ENCODE data around the gene NAA38.

GRCh38 chr17:7843536-7844291, 13.6 kb downstream of the NAA38 start:
- TF ChIP-seq ZNF138 (tag by site-specific recombination; IDR thresholded peaks at IDR 0.05; ENCODE audit: borderline replicate concordance) = no peak
- TF ChIP-seq ZNF174 (tag by site-specific recombination; IDR thresholded peaks at IDR 0.05) = no peak
- TF ChIP-seq ZBTB7A (tag by site-specific recombination; IDR thresholded peaks at IDR 0.05; ENCODE audit: low read depth) = peak; percentile 95
- no peak for TF ChIP-seq CTCF (tag by site-specific recombination; IDR thresholded peaks at IDR 0.05)
- no peak for TF ChIP-seq ZNF19 (tag by site-specific recombination; IDR thresholded peaks at IDR 0.05; ENCODE audit: low read depth)
- TF ChIP-seq, protein P1, sequence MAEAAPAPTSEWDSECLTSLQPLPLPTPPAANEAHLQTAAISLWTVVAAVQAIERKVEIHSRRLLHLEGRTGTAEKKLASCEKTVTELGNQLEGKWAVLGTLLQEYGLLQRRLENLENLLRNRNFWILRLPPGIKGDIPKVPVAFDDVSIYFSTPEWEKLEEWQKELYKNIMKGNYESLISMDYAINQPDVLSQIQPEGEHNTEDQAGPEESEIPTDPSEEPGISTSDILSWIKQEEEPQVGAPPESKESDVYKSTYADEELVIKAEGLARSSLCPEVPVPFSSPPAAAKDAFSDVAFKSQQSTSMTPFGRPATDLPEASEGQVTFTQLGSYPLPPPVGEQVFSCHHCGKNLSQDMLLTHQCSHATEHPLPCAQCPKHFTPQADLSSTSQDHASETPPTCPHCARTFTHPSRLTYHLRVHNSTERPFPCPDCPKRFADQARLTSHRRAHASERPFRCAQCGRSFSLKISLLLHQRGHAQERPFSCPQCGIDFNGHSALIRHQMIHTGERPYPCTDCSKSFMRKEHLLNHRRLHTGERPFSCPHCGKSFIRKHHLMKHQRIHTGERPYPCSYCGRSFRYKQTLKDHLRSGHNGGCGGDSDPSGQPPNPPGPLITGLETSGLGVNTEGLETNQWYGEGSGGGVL (tag by site-specific recombination; IDR thresholded peaks at IDR 0.05) = peak; percentile 92
- TF ChIP-seq, protein P2, sequence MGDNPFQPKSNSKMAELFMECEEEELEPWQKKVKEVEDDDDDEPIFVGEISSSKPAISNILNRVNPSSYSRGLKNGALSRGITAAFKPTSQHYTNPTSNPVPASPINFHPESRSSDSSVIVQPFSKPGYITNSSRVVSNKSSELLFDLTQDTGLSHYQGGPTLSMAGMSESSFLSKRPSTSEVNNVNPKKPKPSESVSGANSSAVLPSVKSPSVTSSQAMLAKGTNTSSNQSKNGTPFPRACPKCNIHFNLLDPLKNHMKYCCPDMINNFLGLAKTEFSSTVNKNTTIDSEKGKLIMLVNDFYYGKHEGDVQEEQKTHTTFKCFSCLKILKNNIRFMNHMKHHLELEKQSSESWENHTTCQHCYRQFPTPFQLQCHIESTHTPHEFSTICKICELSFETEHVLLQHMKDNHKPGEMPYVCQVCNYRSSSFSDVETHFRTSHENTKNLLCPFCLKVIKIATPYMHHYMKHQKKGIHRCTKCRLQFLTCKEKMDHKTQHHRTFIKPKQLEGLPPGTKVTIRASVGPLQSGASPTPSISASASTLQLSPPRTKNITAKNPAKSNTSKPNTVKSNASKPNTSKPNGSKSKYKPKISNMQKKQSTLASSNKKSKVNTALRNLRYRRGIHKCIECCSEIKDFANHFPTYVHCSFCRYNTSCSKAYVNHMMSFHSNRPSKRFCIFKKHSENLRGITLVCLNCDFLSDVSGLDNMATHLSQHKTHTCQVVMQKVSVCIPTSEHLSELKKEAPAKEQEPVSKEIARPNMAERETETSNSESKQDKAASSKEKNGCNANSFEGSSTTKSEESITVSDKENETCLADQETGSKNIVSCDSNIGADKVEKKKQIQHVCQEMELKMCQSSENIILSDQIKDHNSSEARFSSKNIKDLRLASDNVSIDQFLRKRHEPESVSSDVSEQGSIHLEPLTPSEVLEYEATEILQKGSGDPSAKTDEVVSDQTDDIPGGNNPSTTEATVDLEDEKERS (tag by site-specific recombination; IDR thresholded peaks at IDR 0.05) = no peak

Measured in HEK293 (cell line).